GM15510 (cell line): ENCODE data around the gene NR2F6.

Experiments
- POLR2A ChIP-seq: IDR thresholded peaks from 3 replicates; pipeline ENCODE4 v1.6.1; 2011; ENCODE audit warnings: borderline replicate concordance; ENCODE audit not compliant: insufficient read length; ENCODE audit errors: extremely low read depth

The NR2F6 gene

DNA sequence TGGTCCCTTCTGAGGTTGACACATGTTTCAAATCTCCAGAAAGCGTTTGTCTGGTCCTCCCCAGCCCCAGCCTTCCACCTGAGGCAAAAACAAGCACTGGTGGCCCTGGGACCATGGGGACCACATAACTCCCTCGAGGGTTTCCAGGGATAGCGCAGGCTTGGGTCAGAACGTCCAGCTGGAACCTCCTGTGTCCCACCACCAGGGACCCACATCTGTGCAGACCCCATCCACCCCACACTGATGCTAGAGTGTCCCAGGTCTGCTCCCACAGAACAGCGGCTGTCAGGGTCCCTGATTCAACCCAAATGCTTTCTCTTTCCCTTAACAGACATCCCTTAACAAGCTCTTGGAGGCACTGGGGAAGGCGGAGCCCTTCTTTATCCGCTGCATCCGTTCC lies 60.1 kb downstream of the NR2F6 start:
- TF ChIP-seq POLR2A: no peak

DNA sequence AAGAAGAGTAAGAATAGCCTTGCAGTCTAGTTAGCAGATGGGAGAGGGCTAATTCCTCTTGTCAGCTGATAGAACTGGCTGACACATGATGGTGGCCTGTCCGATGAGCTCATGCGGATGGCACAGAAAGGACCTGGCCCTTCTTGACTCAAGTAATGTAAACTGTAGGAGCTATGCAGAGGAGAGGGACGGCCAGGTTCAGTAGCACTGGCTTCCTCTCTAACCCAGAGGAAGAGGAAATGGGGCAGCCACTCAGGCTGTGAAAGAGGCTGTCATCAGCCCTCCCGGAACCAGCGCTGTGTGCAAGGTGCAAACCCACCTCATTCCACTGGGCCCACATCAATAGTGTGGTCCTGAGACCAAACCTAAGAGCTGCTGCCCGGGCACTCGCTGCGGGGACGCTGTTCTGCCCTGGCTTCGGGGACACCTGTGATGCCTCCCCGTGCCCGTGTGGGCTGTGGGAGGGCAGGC lies 61.3 kb downstream of the NR2F6 start:
- no peak for TF ChIP-seq POLR2A

DNA sequence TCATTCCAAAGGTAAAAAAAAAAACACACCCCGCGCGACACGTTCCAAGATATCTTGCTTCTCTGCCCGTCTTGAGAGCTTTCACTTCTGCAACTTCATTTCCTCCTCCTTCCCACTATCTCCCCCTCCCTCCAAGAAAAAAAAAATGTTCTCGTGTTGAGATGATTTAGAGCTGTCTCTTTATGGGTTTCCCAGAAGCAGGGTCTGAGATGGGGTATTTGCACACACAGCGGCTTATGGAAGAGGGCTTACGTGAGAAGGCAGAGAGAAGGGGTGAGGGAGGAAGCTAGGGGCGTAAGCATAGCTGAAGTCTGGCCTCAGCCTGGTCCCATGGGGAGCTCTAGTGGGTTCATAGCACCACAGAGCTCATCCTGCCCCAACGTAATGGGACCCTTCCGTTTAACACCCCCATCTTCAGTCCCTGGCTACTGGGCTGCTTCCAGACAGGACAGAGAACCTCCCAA lies 61.8 kb downstream of the NR2F6 start:
- no peak for TF ChIP-seq POLR2A

DNA sequence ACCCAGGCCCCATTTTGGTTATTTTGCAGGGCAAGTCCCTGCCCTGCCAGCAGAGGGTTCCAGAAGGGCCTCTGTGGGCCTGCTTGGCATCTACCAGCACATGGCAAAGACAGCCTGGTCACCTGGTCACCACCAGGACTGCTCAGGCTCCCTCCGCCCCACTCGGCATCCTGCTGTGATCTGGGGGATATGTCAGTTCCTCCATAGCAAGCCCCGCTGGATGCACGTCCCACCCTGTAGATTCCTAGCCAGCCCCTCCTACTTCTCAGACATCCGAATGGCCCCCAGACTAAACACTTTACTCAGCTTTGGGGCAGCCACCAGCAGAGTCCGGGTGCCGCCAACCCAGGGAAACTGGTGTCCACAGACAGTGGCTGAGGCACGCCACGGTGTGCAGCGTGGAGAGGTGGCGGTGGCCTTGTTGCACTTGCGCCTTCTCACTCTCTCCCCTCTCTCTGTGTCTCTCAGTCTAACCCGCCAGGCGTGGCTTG lies 62.4 kb downstream of the NR2F6 start:
- TF ChIP-seq POLR2A: no peak
